Mucosa of descending colon (tissue), 3 donors: Measurements from ENCODE around the gene ARHGAP22. TPM values are rescaled to one million over a fixed set of nuclear protein-coding genes. Genes with fewer than 3 reads are reported as not detected.

Experiments used
- ATAC-seq: fragments of 200-7000 bp; cut with Tn5 transposase; one replicate; pipeline ENCODE4 v1.9.1; 2020; ENCODE audit warnings: mild to moderate bottlenecking, moderate library complexity
- DNase-seq, 3 donors: peaks; one replicate each; pipeline ENCODE4 v3.0.0-alpha.2; 2020
- H3K36me3 ChIP-seq: fragments of 200-600 bp; one replicate; pipeline ENCODE4 v1.8.0; 2021; ENCODE audit warnings: low read depth, mild to moderate bottlenecking
- H3K4me1 ChIP-seq: fragments of 200-600 bp; one replicate; pipeline ENCODE4 v1.8.0; 2021; ENCODE audit warnings: low read depth, mild to moderate bottlenecking
- H3K4me3 ChIP-seq: fragments of 200-600 bp; one replicate; pipeline ENCODE4 v1.8.0; 2021; ENCODE audit warnings: mild to moderate bottlenecking
- H3K9me3 ChIP-seq: fragments of 200-600 bp; one replicate; pipeline ENCODE4 v1.8.0; 2021; ENCODE audit warnings: mild to moderate bottlenecking
- intact Hi-C, 2 donors: fragments of 100-400 bp; cut with DNase I in 1 of 2; cut with micrococcal nuclease in 1 of 2; formaldehyde crosslinking; loops; one replicate each; pipeline versions ENCODE4 v1.11.0 to v1.11.1; 2022; cut with DNase I, micrococcal nuclease
- total RNA-seq, 3 donors: library from RNA; stranded (reverse); fragmentation: NEBNext Ultra II Directional in 2 of 3; extraction: Animal tissue kit (Norgen Biotek cat#: 25700) in 2 of 3; gene quantifications; one replicate each; pipeline versions ENCODE4 v1.2.1 to v1.2.4, GENCODE V29; 2021 to 2023
- TF ChIP-seq, protein P1 (sequence below): fragments of 200-600 bp; IDR thresholded peaks from one replicate; pipeline ENCODE4 v1.8.0; 2022; ENCODE audit warnings: antibody characterized with exemption, mild to moderate bottlenecking
- donor health status: DM: no; HTN: no; CAD: no; lungs with moderate emphysema.
- donor health status: DM: no; HTN: no; CAD: no.
- donor health status: DM: no; HTN: yes; CAD: no.

The ARHGAP22 gene
- total RNA-seq, 3 donors from 2014 or later: 0.93 to 5.9 (median 1.3) TPM

DNA sequence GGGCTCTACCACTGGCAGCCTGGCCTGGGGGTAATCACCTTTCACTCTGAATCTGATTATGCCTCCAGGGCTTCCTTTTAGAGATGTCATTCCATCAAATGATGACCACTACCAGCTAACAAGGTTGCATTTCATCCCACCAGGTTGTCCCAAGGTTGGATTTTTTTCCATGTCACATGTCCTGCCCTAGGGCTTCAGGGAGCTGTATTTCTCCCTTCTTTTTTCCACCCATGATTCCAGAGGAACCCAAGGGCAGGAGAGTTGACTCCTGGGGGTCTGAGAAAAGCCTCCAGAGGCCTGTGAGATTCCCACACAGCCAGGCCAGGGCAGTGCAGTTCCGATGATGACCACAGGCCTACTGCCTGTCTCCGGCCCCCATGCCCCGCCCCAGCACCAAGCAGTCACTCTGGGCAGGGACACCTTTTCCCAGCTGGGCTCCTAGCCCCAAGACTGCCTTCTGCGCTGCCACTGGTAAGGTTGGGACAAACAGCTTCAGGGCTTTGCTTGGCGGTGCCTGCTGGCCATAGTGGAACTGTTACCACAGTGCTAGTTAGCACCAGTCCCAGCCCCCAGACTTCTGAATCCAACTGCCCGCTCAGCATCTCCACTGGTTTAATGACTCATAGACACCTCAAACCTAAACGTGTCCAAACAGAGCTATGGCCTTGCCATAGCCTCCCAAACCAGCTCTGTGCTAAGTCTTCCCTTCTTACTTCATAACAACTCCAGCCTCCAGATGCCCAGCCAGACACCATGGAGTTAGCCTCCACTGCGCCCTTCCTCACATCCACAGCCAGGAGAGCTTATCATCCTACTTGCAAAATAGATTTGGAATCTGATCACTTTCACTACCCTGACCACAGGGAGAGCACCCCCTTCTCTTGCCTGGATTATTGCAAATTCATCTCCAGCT, 133.7 kb downstream of the ARHGAP22 start:
- no peak overlapping the region for H3K4me3 ChIP-seq
- no peak for DNase-seq
- ATAC-seq: no peak
- H3K4me1 ChIP-seq: no peaks in the 10 kb centered on the region
- intact Hi-C loops: no loop called here
- TF ChIP-seq, protein P1, sequence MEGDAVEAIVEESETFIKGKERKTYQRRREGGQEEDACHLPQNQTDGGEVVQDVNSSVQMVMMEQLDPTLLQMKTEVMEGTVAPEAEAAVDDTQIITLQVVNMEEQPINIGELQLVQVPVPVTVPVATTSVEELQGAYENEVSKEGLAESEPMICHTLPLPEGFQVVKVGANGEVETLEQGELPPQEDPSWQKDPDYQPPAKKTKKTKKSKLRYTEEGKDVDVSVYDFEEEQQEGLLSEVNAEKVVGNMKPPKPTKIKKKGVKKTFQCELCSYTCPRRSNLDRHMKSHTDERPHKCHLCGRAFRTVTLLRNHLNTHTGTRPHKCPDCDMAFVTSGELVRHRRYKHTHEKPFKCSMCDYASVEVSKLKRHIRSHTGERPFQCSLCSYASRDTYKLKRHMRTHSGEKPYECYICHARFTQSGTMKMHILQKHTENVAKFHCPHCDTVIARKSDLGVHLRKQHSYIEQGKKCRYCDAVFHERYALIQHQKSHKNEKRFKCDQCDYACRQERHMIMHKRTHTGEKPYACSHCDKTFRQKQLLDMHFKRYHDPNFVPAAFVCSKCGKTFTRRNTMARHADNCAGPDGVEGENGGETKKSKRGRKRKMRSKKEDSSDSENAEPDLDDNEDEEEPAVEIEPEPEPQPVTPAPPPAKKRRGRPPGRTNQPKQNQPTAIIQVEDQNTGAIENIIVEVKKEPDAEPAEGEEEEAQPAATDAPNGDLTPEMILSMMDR: no peak
- no peaks in the 10 kb centered on the region for H3K36me3 ChIP-seq
- no peaks in the 10 kb centered on the region for H3K9me3 ChIP-seq

DNA sequence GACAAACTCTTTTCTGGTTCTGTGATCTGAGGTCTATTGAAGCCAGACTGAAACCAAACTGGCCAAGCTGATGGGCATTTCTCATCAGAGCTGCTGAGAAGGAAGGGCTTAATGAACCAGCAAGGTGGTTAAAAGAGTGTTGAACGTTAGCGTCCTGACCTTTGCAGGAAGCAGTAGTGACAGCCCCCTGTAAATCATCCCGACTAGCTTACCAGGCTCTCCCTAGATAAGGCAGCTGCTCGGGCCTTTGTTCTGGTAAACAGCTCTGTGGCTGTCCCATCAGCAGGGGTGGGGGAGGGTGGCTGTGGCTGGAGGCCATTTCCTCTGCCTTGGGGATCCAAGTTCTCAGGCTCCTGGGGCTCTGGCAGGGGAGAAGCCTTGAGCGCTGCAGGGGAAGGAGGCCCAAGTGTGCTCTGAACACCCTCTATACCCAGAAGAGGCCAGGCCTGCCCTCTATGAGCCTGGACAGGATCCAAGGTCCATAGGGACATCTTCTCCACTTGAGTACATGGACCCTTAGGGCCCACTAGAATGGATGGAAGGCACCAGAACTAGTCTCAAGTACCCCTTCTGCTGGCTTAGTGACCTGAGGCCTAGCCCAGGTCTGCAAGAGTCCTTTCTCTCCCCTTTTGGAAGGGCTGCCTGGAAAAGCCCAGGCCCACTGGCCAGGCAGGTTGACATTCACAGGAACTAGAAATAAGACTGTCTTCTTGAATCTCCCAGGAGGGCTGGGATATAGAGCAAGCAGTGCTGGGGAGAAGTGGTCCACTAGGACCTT, 134.6 kb downstream of the ARHGAP22 start:
- TF ChIP-seq, protein P1: no peak
- Histone ChIP-seq H3K4me3 (no peak overlapping the region), H3K9me3 (no peaks in the 10 kb centered on the region), H3K4me1 (no peaks in the 10 kb centered on the region), H3K36me3 (no peaks in the 10 kb centered on the region)
- ATAC-seq: no peak
- DNase-seq: no peak
- intact Hi-C loops: no loop called here

DNA sequence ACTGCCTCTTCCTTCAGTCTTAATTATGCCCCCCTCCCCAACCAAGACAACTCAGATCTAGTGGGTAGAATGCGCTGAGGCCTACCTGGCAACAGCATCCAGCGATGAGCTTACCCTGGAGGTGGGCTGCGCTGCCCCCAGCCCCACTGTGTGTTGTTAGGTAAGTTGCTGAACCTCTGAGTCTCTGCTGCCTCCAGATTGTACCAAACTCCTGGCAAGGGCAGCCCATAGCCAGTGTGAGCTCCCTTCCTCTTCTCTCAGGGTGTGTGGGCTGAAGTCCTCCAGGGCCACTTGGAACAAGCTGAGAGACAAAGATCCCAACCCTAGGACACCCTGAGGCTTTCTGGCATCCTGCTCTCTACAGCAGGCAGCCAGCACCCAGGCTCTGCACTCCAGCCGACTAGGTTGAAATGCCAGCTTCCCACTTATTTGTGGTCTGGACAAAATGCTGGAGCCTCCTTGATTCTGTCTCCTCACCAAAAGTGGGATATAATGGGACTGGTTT, 135.3 kb downstream of the ARHGAP22 start:
- intact Hi-C loops: no loop called here
- H3K9me3 ChIP-seq: no peaks in the 10 kb centered on the region
- H3K4me3 ChIP-seq: no peak overlapping the region
- TF ChIP-seq, protein P1: no peak
- H3K4me1 ChIP-seq: no peaks in the 10 kb centered on the region
- no peak for DNase-seq
- ATAC-seq: no peak
- H3K36me3 ChIP-seq: no peaks in the 10 kb centered on the region

DNA sequence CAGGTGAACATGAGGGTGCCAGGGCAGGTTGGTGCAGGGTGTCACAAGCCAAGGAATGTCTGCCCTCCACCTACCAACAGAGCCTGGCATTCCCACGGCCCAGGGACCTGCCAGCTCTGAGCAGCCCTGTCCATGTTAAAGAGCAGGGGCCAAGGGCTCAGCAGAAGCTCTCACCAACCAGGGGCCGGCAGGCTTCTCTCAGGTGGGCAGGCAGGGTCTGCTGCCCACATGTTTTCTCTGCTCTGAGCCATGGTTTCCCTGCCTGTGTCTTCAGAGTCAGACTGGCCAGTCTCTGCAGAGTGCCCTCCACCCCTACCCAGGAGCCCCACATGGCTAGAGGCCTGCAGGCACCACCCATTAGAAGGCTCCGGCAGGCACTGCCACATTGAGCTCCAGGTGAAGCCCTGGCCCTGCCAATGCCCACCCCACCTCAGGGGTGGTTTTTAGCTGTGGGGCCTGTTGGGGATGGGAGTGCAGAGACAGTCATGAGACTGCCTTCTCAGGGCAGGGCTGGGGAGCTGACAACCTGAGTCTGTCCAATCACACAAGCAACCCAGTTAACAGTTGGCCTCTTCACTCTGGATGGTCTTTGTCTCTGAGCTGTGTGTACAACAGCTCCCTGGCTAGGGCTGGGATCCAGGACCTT, 135.9 kb downstream of the ARHGAP22 start:
- Histone ChIP-seq H3K4me1 (no peaks in the 10 kb centered on the region), H3K9me3 (no peaks in the 10 kb centered on the region), H3K36me3 (no peaks in the 10 kb centered on the region), H3K4me3 (no peak overlapping the region)
- DNase-seq (peak in 1 of 3 donors; percentile 31), ATAC-seq (no peak)
- TF ChIP-seq, protein P1: no peak
- intact Hi-C loops: no loop called here

DNA sequence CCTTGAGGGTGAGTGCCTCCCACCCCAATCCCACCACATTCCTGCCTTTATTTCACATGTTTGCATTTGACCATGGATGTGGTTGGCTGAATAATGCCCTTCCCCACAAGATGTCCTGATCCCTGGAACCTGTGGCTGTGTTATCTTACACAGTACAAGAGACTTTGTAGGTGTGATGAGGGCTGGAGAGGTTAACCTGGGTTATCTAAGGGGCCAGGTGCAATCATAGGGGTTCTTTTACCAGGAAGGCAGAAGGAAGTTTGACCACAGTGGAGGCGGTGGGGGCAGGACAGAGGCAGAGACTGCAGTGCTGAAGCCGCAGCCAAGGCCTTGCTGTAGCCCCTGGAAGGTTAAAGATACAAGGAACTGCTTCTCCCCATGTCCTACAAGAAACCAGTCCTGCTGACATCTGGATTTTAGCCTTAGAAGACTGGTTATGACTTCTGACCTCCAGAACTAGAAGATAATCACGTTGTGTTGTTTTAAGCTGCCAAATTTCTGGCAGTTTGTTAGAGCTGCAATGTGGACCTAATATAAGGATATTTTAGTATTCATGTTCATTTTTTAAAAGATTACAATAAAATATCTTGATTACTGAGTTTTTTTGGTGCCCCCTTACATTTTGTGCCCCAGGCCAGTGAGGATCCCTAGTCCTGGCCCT, 136.6 kb downstream of the ARHGAP22 start:
- no peak overlapping the region for H3K4me3 ChIP-seq
- intact Hi-C loops: no loop called here
- DNase-seq: no peak
- TF ChIP-seq, protein P1: no peak
- no peaks in the 10 kb centered on the region for H3K4me1 ChIP-seq
- no peaks in the 10 kb centered on the region for H3K36me3 ChIP-seq
- no peaks in the 10 kb centered on the region for H3K9me3 ChIP-seq
- ATAC-seq: no peak
